Choroid plexus epithelial cell (primary cell): Measurements from ENCODE around the gene KIAA1586.

Experiments
- DNase-seq: peaks from one replicate; pipeline ENCODE4 v3.0.0-alpha.2; 2010; ENCODE audit warnings: low read depth
- H3K4me3 ChIP-seq: 2 replicates; pipeline ENCODE4 v1.5.1; 2011; ENCODE audit warnings: low read depth, mild to moderate bottlenecking, control low read depth, low read length, moderate library complexity
- TF ChIP-seq, protein P1 (sequence below): conservative IDR thresholded peaks from 2 replicates; pipeline ENCODE4 v1.5.1; 2011; ENCODE audit warnings: low read depth, mild to moderate bottlenecking, control low read depth, inconsistent platforms, low read length, moderate library complexity

KIAA1586 gene

GRCh38 chr6:57074383-57074782, 27.9 kb downstream of the KIAA1586 start:
- TF ChIP-seq, protein P1, sequence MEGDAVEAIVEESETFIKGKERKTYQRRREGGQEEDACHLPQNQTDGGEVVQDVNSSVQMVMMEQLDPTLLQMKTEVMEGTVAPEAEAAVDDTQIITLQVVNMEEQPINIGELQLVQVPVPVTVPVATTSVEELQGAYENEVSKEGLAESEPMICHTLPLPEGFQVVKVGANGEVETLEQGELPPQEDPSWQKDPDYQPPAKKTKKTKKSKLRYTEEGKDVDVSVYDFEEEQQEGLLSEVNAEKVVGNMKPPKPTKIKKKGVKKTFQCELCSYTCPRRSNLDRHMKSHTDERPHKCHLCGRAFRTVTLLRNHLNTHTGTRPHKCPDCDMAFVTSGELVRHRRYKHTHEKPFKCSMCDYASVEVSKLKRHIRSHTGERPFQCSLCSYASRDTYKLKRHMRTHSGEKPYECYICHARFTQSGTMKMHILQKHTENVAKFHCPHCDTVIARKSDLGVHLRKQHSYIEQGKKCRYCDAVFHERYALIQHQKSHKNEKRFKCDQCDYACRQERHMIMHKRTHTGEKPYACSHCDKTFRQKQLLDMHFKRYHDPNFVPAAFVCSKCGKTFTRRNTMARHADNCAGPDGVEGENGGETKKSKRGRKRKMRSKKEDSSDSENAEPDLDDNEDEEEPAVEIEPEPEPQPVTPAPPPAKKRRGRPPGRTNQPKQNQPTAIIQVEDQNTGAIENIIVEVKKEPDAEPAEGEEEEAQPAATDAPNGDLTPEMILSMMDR, result no peak
- H3K4me3 ChIP-seq, result no peak overlapping the region
- no peak for DNase-seq

DNA sequence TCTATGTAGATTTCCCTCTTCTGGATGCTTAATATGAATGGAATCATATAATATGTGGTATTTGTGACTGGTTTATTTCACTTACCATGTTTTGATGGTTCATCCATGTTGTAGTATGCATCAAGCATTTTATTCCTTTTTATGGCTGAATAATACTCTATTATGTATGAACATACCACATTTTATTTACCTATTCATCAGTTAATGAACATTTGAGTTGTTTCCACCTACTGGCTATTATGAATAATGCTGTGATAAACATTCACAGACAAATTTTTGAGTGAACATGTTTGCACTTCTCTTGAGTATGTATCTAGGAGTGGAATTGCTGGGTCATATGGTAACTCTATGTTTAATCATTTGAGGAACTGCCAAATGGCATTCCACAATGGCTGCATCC, 28.6 kb downstream of the KIAA1586 start:
- H3K4me3 ChIP-seq, result no peak overlapping the region
- no peak for DNase-seq
- TF ChIP-seq, protein P1, result no peak

DNA sequence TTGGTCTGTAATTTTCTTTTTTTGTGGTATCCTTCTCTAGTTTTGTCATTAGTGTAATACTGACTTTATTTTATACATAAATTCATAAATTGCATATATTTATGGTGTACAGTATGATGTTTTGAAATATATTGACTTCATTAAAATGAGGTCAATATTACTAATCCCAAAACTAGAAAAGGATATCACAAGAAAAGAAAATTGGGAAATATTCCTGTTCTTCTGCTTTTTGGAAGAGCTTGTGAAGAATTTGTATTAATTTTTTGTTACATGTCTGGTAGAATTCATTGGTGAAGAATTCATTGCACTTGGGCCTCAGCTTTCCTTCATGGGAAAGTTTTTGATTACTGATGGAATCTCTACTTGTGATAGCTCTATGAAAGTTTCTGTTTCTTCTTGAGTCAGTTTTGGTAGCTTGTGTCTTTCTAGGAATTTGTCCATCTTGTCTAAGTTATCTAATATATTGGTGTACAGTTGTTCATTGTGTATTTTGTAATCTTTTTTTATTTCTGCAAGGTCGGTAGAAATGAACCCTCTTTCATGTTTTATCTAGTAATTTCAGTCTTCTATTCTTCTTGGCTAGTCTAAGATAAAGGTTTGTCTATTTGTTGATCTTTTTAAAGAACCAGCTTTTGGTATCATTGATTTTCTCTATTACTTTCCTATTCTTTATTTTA, 32.2 kb downstream of the KIAA1586 start:
- no peak overlapping the region for H3K4me3 ChIP-seq
- DNase-seq, result no peak
- TF ChIP-seq, protein P1, result no peak

DNA sequence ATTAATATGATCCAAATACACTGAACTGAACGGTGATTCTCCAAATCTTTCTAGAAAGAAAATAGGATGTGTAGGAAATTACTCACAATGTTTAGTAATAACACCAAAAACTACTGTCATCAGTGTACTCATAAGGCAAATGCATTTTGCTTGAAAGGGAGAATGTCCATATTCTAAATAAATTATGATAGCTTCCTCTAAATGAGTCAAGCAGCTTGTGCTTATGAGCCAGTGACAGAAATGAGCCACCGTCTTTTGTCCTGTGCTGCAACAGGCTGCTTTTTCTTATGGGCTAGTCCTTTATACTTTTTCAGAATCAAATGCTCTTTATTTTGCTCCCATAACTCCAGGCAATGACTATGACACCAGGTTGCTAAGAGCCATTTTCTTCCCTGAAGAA, 39.0 kb downstream of the KIAA1586 start:
- TF ChIP-seq, protein P1, result no peak
- DNase-seq, result no peak
- H3K4me3 ChIP-seq, result no peak overlapping the region

DNA sequence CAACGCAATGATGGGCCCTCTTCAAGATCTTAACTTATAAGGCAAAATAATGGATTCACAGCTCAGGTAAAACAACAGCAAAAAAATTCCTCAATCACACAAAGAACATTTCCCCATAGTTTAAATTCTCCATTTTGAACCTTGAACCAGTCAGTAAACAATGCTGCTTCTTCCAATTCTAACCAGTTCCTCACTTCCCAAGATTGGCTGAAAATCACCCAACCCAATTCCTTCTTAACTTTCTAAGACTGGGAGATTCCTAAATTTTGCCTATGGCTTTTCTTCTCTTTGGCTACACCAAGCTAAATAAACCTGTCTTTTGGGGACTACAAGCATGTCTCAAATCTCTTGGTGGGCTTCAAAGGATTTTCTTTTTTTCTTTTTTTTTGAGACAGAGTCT, 40.4 kb downstream of the KIAA1586 start:
- TF ChIP-seq, protein P1, result no peak
- no peak overlapping the region for H3K4me3 ChIP-seq
- DNase-seq, result no peak

DNA sequence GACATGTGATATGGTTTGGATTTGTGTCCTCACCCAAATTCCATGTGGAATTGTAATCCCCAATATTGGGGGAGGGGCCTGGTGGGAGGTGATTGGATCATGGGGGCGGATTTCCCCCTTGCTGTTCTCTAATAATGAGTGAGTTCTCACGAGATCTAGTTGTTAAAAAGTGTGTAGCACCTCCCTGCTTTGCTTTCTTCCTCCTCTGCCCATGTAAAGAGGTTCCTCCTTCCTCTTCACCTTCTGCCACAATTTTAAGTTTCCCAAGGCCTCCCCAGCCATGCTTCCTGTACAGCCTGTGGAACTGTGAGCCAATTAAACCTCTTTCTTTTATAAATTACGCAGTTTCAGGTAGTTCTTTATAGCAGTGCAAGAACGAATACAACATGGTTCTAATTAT, 41.4 kb downstream of the KIAA1586 start:
- TF ChIP-seq, protein P1, result no peak

GRCh38 chr6:57089265-57089664, 42.8 kb downstream of the KIAA1586 start:
- TF ChIP-seq, protein P1, result no peak
- peak overlapping the region; percentile 76 for H3K4me3 ChIP-seq
- DNase-seq, result no peak

More for the DNA sequence above, 41.4 kb downstream of the KIAA1586 start:
- no peak overlapping the region for H3K4me3 ChIP-seq
- DNase-seq, result no peak
